Stimulated activated CD8-positive, alpha-beta memory T cell treated with anti-CD3 and anti-CD28 coated beads, Interleukin-15, amount 100 ng/mL, for 48 hours (primary cell): ENCODE results near the gene SLC22A14.
"Not testable (repeated sequence)": the region's sequence is repeated elsewhere in the genome, so short reads cannot be mapped to it uniquely, and the experiment has no call there.

Source experiments
- DNase-seq, 2 donors: peaks; one replicate each; pipeline ENCODE4 v3.0.0-alpha.2; 2020; ENCODE audit warnings: low read depth in 2 of 2

Gene SLC22A14

GRCh38 chr3:38281895-38282686, at the start of gene SLC22A14:
Gene SLC22A14, plus strand, starts transcription at chr3:38282294. Its CDS starts 23,733 bp downstream, at chr3:38306027.
- no peak for DNase-seq

GRCh38 chr3:38232701-38233100, 49.4 kb upstream of the SLC22A14 start:
- DNase-seq = no peak

GRCh38 chr3:38235466-38235865, 46.6 kb upstream of the SLC22A14 start:
- DNase-seq = no peak

- DNase-seq = no peak
These were observed 43.6 kb upstream of the SLC22A14 start for GRCh38 chr3:38238416-38239008.

- DNase-seq = not testable (repeated sequence)
These were observed 39.3 kb upstream of the SLC22A14 start for GRCh38 chr3:38242812-38243211.

GRCh38 chr3:38245930-38246329, 36.2 kb upstream of the SLC22A14 start:
- DNase-seq = no peak

- no peak for DNase-seq
These were observed 34.6 kb upstream of the SLC22A14 start for GRCh38 chr3:38247366-38248035.

GRCh38 chr3:38250198-38250597, 31.9 kb upstream of the SLC22A14 start:
- DNase-seq = no peak

GRCh38 chr3:38251197-38251596, 30.9 kb upstream of the SLC22A14 start:
- no peak for DNase-seq

GRCh38 chr3:38253704-38254103, 28.4 kb upstream of the SLC22A14 start:
- DNase-seq = no peak

- DNase-seq = no peak
These were observed 27.2 kb upstream of the SLC22A14 start for GRCh38 chr3:38254872-38255271.

- DNase-seq = no peak
These were observed 26.5 kb upstream of the SLC22A14 start for GRCh38 chr3:38255627-38256026.

GRCh38 chr3:38257583-38257982, 24.5 kb upstream of the SLC22A14 start:
- DNase-seq = no peak

GRCh38 chr3:38260474-38260873, 21.6 kb upstream of the SLC22A14 start:
- no peak for DNase-seq

GRCh38 chr3:38264353-38264771, 17.7 kb upstream of the SLC22A14 start:
- no peak for DNase-seq

- no peak for DNase-seq
These were observed 17.3 kb upstream of the SLC22A14 start for GRCh38 chr3:38264779-38265178.

- no peak for DNase-seq
These were observed 16.3 kb upstream of the SLC22A14 start, which contains the start of gene SLC22A13 for GRCh38 chr3:38265604-38266307. Gene SLC22A13, plus strand, starts transcription at chr3:38265812. Its CDS starts 49 bp downstream, at chr3:38265861.

GRCh38 chr3:38266810-38267209, 15.3 kb upstream of the SLC22A14 start:
- no peak for DNase-seq

GRCh38 chr3:38267662-38268061, 14.4 kb upstream of the SLC22A14 start:
- DNase-seq = no peak

GRCh38 chr3:38268087-38268486, 14.0 kb upstream of the SLC22A14 start:
- DNase-seq = no peak

- no peak for DNase-seq
These were observed 13.6 kb upstream of the SLC22A14 start for GRCh38 chr3:38268522-38268921.

- no peak for DNase-seq
These were observed 11.5 kb upstream of the SLC22A14 start for GRCh38 chr3:38270606-38271005.
